DMS153 (cell line): ENCODE measurements around the gene ATG4C.
"Not testable (repeated sequence)": the region's sequence is repeated elsewhere in the genome, so short reads cannot be mapped to it uniquely, and the experiment has no call there.

Experiments used
- DNase-seq: peaks from one replicate; lab custom pipeline; 2025; lab: John Stamatoyannopoulos, UW

ATG4C gene

GRCh38 chr1:62774971-62775595, 8.8 kb upstream of the ATG4C start:
- no peak for DNase-seq

DNA sequence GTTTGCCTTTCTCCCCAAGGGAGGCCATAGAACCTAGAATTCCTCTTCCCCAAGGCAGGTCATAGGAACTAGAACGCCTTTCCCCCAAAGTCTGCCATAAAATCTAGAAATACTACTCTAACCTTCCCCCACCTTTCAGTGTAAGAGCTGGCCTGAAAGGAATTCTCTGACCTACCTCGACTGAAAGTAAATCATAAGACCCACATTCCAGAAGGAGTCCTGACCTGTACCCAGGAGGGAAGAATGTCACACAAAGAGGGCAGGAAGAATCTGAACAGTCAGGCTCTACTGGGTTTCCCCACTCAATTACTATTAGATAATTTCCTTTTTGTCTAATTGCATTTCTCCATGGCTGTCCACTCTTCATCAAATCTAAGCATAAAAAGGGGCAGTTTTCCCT, 5.7 kb upstream of the ATG4C start:
- DNase-seq, result no peak

- DNase-seq, result no peak
Observed at GRCh38 chr1:62781841-62782543, 1.9 kb upstream of the ATG4C start.

- DNase-seq, result not testable (repeated sequence)
Observed at GRCh38 chr1:62782544-62783212, 1.3 kb upstream of the ATG4C start.

DNA sequence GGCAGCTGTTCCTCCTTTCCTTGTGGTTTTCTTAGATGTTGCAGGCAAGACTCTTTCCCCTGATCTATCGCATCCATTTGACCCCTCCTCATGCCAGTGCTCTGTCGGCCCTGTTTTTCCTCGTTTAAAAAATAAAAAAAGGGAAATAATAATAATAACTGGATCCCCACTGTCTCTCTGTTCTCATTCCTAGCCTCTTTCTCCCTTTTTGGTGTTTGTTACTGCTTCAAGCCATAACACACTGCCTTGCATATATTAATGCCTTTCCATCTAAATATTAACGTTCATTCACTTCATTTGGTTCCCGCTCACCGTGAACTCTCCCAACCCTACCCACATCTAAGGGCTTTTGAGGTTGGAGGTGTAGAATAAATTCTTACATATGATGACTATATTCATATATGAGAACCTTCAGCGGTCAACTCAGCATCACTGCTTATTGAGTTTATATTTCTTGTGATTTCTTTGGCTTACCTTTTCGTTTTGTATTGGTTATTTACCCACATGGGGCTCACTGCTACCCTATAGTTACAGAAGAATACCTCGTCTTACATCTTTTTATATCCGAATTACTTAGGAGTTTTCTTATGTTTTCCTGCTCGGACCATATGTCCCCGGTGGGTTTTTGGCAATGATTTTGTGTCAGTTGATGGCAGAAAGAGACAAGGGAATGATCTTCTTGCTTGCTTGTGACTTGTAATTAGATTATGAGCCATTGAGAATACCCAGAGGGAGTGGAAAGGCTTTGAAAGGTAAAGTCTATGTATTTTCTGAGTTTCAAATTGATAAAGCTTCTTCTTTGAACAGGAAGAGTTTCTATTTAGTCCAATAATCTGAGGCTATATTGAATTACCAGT, 805 bp downstream of the ATG4C start:
- DNase-seq, result no peak

DNA sequence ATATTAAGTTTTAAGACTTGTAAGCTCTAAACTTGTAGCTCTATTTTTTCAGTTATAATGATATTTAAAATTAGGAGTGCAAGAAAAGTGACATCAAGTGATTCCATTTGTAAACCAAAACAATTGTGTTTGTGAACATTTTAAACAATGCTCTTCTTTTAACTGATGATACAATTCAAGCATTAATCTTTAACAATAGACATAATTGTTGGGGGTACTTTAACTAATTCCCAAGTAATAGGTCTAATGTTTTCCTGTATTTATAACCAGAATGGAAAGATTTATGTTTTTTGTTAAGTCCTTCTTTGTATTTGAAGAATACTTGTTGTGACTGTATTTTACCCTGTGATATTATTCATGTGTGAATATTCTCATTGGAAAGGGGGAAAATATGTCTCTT, 6.8 kb downstream of the ATG4C start:
- no peak for DNase-seq

DNA sequence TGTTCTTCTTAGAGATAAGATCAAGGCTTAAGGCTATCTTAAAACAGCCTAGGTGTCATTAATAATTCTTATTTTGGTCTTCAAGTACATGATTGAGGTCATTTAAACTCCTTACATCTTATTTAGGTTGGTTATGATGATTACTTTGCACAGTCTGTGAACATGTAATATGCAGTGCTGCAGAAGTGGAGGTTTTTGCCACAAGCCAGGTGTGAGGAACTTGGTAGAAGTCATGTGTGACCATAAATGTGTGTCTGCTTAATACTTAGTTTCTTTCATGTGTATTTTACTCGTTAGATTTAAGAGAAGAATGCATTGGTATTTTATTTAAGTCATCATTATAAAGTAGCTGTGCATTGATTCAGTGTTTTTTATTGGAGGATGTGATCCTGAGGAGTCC, 10.1 kb downstream of the ATG4C start:
- no peak for DNase-seq

DNA sequence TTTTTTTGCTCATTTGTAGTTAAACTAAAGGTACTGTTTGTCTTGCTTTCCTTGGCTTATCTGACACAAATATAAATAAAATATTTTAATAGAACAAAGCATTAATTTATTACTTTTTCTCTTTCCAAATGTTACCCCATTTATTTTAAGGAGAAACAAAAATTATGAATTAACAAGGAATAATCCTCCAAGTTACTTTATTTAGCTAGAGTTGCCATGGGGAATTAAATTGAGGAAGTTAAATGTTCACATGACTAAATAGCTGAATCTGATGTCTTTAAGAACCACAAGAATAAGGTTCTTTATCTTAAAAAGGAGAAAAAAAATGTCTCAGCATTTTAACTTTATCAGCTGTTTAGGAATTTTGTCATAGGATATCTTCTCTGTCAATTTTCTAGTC, 12.3 kb downstream of the ATG4C start:
- DNase-seq, result no peak

GRCh38 chr1:62799688-62800087, 15.8 kb downstream of the ATG4C start:
- DNase-seq, result no peak

- no peak for DNase-seq
Observed at GRCh38 chr1:62800281-62800680, 16.3 kb downstream of the ATG4C start.

DNA sequence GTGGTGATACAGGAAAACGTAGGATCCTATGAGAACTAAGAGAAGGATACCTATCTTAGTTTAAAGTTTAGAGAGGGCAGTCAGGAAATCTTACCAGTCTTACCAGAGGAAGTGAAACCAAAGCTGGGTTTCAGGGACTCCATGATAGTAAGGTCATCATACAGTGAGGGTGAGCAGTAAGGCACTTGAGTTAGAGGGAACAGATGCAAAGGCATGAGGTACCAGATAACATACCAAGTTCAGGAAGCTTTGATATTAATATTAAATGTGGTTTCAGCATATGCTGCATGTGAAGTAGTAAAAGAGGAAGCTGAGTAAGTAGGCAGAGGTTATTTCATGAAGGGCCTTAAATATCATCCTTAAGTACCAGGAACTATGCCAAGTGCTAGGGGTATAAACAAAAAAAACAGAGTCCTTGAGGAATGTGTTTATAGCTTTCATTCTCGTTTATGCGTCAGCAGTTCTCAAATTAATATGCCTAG, 16.9 kb downstream of the ATG4C start:
- no peak for DNase-seq

DNA sequence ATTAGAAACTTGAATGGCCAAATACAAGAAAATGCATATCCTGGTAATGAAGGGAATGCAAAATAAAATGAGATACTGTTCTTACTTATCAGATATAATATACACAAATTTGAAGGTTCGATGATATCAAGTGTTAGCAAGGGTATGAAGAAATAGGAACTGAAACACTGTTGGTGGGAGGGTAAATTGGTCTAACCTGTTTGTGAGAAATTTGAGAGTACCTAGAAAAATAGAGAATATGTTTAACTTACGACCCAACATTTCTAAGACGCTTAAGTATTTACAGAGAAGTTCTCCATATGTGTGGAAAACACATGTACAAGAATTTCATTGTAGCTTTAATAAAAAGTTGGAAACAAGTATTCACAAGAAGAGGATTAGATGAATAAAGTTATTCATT, 25.9 kb downstream of the ATG4C start:
- no peak for DNase-seq

GRCh38 chr1:62810420-62811274, 26.7 kb downstream of the ATG4C start:
- DNase-seq, result no peak

DNA sequence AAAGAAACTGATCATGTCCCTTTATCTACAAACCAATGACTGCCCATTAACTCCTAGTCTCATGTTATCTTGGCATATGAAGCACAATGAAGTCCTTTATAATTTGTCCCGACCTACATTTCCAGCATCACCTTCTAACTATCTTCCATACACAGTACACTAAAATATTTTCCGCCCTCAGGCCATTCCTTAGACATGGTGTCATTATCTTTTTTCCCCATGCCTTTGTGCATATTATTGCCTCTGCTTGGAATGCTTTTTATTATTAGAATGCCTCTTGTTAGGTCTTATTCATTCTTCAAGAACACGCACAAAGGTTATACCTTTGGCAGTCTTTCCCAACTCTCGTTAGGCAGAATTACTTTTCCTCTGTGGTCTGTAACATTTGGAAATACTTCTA, 39.6 kb downstream of the ATG4C start:
- DNase-seq, result no peak

GRCh38 chr1:62826901-62827300, 43.0 kb downstream of the ATG4C start:
- DNase-seq, result no peak

DNA sequence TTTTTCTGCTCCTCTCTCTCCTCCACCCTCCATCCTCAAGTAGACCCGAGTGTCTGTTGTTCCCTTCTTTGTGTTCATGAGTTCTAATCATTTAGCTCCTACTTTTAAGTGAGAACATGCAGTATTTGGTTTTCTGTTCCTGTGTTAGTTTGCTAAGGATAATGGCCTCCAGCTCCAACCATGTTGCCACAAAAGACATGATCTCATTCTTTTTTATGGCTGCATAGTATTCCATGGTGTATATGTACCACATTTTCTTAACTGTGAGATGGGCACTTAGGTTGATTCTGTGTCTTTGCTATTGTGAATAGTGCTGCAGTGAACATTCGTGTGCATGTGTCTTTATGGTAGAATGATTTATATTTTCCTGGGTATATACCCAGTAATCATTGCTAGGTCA, 43.9 kb downstream of the ATG4C start:
- not testable (repeated sequence) for DNase-seq

DNA sequence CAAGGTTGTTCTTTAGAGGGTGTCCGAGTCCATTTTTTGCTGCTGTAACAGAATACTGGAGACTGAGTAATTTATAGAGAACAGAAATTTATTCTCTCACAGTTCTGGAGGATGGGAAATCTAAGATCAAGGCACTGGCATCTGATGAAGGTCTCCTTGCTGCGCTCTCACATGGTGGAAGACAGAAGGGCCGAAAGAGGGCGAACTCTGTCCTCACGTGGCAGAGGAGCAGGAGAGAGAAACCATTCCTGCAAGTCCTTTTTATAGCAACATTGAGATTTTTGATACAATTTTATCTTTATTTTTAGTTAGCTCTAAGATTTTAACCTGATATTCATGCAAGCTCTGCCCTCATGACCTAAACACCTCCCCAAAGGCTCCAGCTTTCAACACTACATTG, 48.3 kb downstream of the ATG4C start:
- no peak for DNase-seq

DNA sequence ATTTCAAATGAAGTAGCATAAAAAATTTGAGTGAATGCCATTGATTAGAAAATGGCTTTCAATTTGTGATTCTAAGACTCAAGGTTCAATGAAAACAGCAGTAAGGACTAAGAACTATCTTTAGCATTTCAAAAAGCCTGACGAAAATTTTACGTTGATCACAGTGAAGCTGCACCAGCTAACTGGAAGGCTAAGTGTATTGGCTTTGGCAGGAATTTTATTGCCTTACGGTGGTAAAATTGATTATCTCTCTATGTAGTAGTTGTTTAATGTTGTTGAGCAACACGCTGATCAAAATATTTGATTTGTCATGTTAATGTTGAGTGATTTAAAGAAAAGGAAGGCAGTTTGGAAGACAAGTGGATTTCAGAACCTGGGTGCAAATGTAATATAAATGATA, 49.6 kb downstream of the ATG4C start:
- DNase-seq, result no peak

GRCh38 chr1:62834400-62834961, 50.5 kb downstream of the ATG4C start:
- DNase-seq, result no peak

DNA sequence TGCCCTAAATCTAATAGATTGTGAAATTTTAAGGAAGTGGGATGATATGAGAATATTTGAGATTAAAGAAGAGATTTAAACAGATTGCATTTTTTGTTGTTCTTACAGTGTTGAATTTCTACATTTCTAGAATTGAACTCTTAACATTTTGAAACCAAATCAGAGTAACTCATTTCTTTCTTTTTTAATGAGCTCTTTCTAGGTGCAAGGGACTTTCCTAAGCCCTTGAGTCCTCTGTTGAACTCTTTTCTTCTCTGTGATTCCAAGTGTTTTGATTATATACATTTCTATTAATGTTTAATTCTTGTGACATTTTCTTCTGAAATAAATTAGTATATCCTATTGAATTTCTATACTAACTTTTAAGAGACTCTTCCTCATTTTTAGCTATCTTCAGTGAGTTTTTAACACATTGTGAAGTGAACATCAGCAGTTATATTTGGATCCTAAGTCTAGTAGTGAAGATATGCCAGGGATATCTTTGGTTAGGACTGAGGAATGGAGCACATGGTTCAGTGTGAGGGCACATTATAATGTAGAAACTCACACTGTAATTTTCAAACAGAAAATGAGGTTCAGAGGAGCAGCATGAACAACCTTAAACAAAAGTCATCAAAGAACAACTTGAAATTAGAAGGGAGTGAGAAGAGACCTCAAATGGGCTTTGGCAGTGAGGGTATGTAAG, 53.1 kb downstream of the ATG4C start:
- DNase-seq, result no peak
